ENCODE results near the gene FOXN4.

Gene FOXN4

DNA sequence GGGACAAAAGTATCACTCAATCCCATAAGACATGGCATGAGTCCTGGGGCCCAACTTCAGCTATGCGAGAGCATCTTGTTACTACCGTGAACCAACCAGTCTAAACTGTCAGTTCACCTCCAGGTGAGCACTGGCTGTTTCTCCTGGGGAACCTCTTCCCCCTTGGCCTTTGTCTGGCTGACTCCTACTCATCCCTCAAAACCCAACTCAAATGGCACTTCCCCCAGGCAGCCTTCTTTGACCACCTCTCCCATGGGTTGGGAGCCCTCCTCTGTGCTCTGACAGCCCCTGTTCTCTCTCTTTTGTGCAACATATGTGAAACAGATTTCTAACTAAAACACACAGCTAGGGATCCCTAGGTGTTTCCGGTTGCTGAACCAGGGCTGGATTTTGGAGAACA lies 37.7 kb downstream of the FOXN4 start:
- no peaks in the 10 kb centered on the region for H3K9me3 ChIP-seq (ENCODE audit: low read length)
- H3K4me2 ChIP-seq (ENCODE audit: low read length) = no peak overlapping the region
- no peaks in the 10 kb centered on the region for H3K27me3 ChIP-seq (ENCODE audit: insufficient read depth, low read length)
- no peaks in the 10 kb centered on the region for H3K9me2 ChIP-seq (ENCODE audit: low read depth, low read length)
- TF ChIP-seq, protein P1, sequence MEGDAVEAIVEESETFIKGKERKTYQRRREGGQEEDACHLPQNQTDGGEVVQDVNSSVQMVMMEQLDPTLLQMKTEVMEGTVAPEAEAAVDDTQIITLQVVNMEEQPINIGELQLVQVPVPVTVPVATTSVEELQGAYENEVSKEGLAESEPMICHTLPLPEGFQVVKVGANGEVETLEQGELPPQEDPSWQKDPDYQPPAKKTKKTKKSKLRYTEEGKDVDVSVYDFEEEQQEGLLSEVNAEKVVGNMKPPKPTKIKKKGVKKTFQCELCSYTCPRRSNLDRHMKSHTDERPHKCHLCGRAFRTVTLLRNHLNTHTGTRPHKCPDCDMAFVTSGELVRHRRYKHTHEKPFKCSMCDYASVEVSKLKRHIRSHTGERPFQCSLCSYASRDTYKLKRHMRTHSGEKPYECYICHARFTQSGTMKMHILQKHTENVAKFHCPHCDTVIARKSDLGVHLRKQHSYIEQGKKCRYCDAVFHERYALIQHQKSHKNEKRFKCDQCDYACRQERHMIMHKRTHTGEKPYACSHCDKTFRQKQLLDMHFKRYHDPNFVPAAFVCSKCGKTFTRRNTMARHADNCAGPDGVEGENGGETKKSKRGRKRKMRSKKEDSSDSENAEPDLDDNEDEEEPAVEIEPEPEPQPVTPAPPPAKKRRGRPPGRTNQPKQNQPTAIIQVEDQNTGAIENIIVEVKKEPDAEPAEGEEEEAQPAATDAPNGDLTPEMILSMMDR (IDR thresholded peaks at IDR 0.05; ENCODE audit: low read length) = no peak
- no peak for TF ChIP-seq EZH2 (IDR thresholded peaks at IDR 0.05; ENCODE audit: borderline replicate concordance, low read length)
- H3K4me1 ChIP-seq (ENCODE audit: insufficient read depth, low read length, severe bottlenecking) = no peaks in the 10 kb centered on the region
- no peak overlapping the region for H3K27ac ChIP-seq (ENCODE audit: low read depth, low read length, poor library complexity, severe bottlenecking)
- no peaks in the 10 kb centered on the region for H4K20me1 ChIP-seq (ENCODE audit: insufficient read depth, low read length)
- H3K79me2 ChIP-seq (ENCODE audit: insufficient read depth, low read length) = no peaks in the 10 kb centered on the region
- no peaks in the 10 kb centered on the region for H3F3A ChIP-seq (ENCODE audit: insufficient read depth, low read length)
- H3K4me3 ChIP-seq (ENCODE audit: low read depth, low read length, poor library complexity, severe bottlenecking) = no peak overlapping the region
- no peaks in the 10 kb centered on the region for H3K36me3 ChIP-seq (ENCODE audit: insufficient read depth, low read length)
- no peak overlapping the region for H2AFZ ChIP-seq (ENCODE audit: low read length)
- no peak overlapping the region for H3K9ac ChIP-seq (ENCODE audit: low read length)

DNA sequence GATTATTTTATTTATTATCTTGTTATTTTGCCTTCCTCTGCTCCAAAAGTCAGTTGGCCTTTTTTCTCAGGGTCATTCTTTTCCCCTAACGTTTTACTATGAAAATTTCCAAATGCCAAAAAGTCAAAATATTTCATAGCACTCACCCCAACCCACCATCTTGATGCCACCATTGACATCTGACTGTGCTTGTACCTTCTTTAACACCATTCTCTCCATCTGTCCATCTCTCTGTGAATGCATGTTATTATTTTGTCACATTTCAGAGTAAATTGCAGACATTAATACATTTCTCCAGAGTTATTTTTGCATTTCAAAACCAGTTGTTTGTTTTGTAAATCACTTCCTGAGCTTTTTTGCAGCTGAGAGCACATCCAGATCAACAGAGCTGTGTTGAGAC lies 38.6 kb downstream of the FOXN4 start:
- Histone ChIP-seq H3K27me3 (ENCODE audit: insufficient read depth, low read length) (no peaks in the 10 kb centered on the region), H3K4me3 (ENCODE audit: low read depth, low read length, poor library complexity, severe bottlenecking) (no peak overlapping the region), H3K27ac (ENCODE audit: low read depth, low read length, poor library complexity, severe bottlenecking) (no peak overlapping the region), H3K9me3 (ENCODE audit: low read length) (no peaks in the 10 kb centered on the region), H2AFZ (ENCODE audit: low read length) (no peak overlapping the region), H3K4me1 (ENCODE audit: insufficient read depth, low read length, severe bottlenecking) (no peaks in the 10 kb centered on the region), H3K4me2 (ENCODE audit: low read length) (no peak overlapping the region), H4K20me1 (ENCODE audit: insufficient read depth, low read length) (no peaks in the 10 kb centered on the region), H3K36me3 (ENCODE audit: insufficient read depth, low read length) (no peaks in the 10 kb centered on the region), H3K9ac (ENCODE audit: low read length) (no peak overlapping the region), H3K9me2 (ENCODE audit: low read depth, low read length) (no peaks in the 10 kb centered on the region), H3F3A (ENCODE audit: insufficient read depth, low read length) (no peaks in the 10 kb centered on the region), H3K79me2 (ENCODE audit: insufficient read depth, low read length) (no peaks in the 10 kb centered on the region)
- no peak for TF ChIP-seq EZH2 (IDR thresholded peaks at IDR 0.05; ENCODE audit: borderline replicate concordance, low read length)
- TF ChIP-seq, protein P1 (IDR thresholded peaks at IDR 0.05; ENCODE audit: low read length) = no peak

DNA sequence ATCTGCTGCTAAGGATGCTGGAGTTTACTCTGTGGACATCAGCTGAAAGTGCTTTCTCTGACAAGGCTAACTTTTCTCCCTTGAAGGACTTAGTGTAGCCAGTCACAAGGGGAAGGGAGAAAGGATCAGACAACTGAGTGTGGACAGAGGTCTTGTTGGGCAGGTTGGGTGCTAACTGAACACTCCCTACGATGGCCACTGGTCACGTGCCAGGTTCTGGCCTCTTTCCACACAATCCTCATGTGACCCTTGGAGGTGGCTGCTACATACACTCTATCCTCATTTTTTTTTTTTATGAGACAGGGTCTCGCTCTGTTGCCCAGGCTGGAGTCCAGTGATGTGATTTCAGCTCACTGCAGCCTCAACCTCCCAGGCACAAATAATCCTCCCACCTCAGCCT lies 39.7 kb downstream of the FOXN4 start:
- H3K27me3 ChIP-seq (ENCODE audit: insufficient read depth, low read length) = no peaks in the 10 kb centered on the region
- no peak overlapping the region for H3K27ac ChIP-seq (ENCODE audit: low read depth, low read length, poor library complexity, severe bottlenecking)
- H4K20me1 ChIP-seq (ENCODE audit: insufficient read depth, low read length) = no peaks in the 10 kb centered on the region
- no peaks in the 10 kb centered on the region for H3K36me3 ChIP-seq (ENCODE audit: insufficient read depth, low read length)
- no peaks in the 10 kb centered on the region for H3F3A ChIP-seq (ENCODE audit: insufficient read depth, low read length)
- H3K4me1 ChIP-seq (ENCODE audit: insufficient read depth, low read length, severe bottlenecking) = no peaks in the 10 kb centered on the region
- no peaks in the 10 kb centered on the region for H3K79me2 ChIP-seq (ENCODE audit: insufficient read depth, low read length)
- no peak overlapping the region for H3K4me2 ChIP-seq (ENCODE audit: low read length)
- no peak overlapping the region for H2AFZ ChIP-seq (ENCODE audit: low read length)
- no peaks in the 10 kb centered on the region for H3K9me2 ChIP-seq (ENCODE audit: low read depth, low read length)
- no peaks in the 10 kb centered on the region for H3K9me3 ChIP-seq (ENCODE audit: low read length)
- TF ChIP-seq, protein P1 (IDR thresholded peaks at IDR 0.05; ENCODE audit: low read length) = no peak
- TF ChIP-seq EZH2 (IDR thresholded peaks at IDR 0.05; ENCODE audit: borderline replicate concordance, low read length) = no peak
- no peak overlapping the region for H3K4me3 ChIP-seq (ENCODE audit: low read depth, low read length, poor library complexity, severe bottlenecking)
- H3K9ac ChIP-seq (ENCODE audit: low read length) = no peak overlapping the region

Measured in OCI-LY1 (cell line).